ENCODE measurements around the gene CCDC51.
"Not testable (repeated sequence)": the region's sequence is repeated elsewhere in the genome, so short reads cannot be mapped to it uniquely, and the experiment has no call there.

CCDC51 gene

DNA sequence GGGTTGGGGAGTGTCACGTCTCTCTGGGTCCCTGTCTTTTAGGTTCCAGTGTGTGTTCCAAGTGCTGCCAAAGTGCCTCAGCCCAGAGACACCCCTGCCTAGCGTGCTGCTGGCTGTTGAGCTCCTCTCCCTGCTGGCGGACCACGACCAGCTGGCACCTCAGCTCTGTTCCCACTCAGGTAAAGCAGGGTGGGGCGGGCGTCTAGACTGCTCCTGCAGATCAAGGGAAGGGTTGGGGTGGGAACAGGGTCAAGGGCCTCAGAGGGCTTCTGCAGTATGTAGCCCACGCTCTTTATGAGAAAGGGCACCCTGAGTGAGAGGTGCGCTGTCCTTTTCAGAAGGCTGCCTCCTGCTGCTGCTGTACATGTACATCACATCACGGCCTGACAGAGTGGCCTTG lies 23.8 kb upstream of the CCDC51 start:
- CTCF ChIA-PET: interaction anchor here (0.8 to 12.0 kb wide), 10 partner anchors 10 to 199 kb away, joined by 3 to 106 read pairs (median 5); partner anchors contain the start of genes CELSR3, SLC26A6 and UCN2
- TF ChIP-seq, protein P1, sequence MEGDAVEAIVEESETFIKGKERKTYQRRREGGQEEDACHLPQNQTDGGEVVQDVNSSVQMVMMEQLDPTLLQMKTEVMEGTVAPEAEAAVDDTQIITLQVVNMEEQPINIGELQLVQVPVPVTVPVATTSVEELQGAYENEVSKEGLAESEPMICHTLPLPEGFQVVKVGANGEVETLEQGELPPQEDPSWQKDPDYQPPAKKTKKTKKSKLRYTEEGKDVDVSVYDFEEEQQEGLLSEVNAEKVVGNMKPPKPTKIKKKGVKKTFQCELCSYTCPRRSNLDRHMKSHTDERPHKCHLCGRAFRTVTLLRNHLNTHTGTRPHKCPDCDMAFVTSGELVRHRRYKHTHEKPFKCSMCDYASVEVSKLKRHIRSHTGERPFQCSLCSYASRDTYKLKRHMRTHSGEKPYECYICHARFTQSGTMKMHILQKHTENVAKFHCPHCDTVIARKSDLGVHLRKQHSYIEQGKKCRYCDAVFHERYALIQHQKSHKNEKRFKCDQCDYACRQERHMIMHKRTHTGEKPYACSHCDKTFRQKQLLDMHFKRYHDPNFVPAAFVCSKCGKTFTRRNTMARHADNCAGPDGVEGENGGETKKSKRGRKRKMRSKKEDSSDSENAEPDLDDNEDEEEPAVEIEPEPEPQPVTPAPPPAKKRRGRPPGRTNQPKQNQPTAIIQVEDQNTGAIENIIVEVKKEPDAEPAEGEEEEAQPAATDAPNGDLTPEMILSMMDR (IDR thresholded peaks at IDR 0.05; ENCODE audit: insufficient read depth, low read length, missing control alignments): no peak
- POLR2A ChIA-PET: interaction anchor here (1.2 kb wide), 1 partner anchor 17 kb away, joined by 3 read pairs; the partner anchor contains the start of gene ATRIP
- no peak overlapping the region for H3K4me3 ChIP-seq (ENCODE audit: low read depth, low read length)
- DNase-seq (ENCODE audit: low read depth, low spot score): no peak

- H3K4me3 ChIP-seq (ENCODE audit: low read depth, low read length); DNase-seq (ENCODE audit: low read depth, low spot score); POLR2A ChIA-PET: not testable (repeated sequence)
- CTCF ChIA-PET: interaction anchor here (1.2 to 12.0 kb wide), 3 partner anchors 12 to 85 kb away, joined by 3 to 106 read pairs (median 3); no protein-coding TSS in a partner anchor
These were observed 21.8 kb upstream of the CCDC51 start for GRCh38 chr3:48461767-48462166.

- H3K4me3 ChIP-seq (ENCODE audit: low read depth, low read length): no peak overlapping the region
- POLR2A ChIA-PET: no interaction called here
- DNase-seq (ENCODE audit: low read depth, low spot score): no peak
- CTCF ChIA-PET: interaction anchor here (1.9 to 12.0 kb wide), 3 partner anchors 21 to 86 kb away, joined by 5 to 106 read pairs (median 6); partner anchors contain the start of genes CCDC51 and TMA7
- TF ChIP-seq, protein P1 (IDR thresholded peaks at IDR 0.05; ENCODE audit: insufficient read depth, low read length, missing control alignments): no peak
These were observed 20.6 kb upstream of the CCDC51 start for GRCh38 chr3:48460517-48460902.

DNA sequence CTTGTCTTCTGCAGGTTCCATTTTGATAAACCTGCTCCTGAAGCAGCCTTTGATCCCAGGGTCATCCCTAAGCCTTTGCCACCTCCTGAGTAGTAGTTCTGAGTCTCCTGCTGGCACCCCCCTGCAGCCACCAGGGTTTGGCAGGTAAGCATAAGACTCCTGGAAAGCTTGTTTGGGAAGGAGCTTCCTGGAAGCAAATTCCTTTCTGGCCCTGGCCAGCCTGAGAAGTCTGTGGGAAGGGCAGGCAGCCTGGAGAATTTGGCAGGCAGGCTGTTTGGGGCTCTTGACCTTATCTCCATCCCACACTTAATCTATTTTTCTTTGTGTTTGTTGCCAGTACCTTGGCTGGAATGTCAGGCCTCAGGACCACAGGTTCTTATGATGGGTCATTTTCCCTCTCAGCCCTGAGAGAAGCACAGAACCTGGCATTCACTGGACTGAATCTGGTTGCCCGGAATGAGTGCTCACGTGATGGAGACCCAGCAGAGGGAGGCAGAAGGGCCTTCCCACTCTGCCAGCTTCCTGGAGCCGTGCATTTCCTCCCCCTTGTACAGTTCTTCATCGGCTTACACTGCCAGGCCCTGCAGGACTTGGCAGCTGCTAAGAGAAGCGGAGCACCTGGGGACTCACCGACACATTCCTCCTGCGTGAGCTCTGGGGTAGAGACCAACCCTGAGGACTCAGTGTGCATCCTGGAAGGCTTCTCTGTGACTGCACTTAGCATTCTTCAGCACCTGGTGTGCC lies 20.0 kb upstream of the CCDC51 start:
- TF ChIP-seq, protein P1 (IDR thresholded peaks at IDR 0.05; ENCODE audit: insufficient read depth, low read length, missing control alignments): no peak
- CTCF ChIA-PET: interaction anchor here (1.9 to 12.0 kb wide), 4 partner anchors 14 to 87 kb away, joined by 5 to 106 read pairs (median 8); partner anchors contain the start of genes CCDC51 and TMA7
- DNase-seq (ENCODE audit: low read depth, low spot score): no peak
- POLR2A ChIA-PET: no interaction called here
- no peak overlapping the region for H3K4me3 ChIP-seq (ENCODE audit: low read depth, low read length)

GRCh38 chr3:48459331-48459730 lies 19.4 kb upstream of the CCDC51 start:
- CTCF ChIA-PET: interaction anchor here (1.9 to 12.0 kb wide), 4 partner anchors 14 to 87 kb away, joined by 5 to 106 read pairs (median 8); partner anchors contain the start of genes CCDC51 and TMA7
- no peak for DNase-seq (ENCODE audit: low read depth, low spot score)
- POLR2A ChIA-PET: no interaction called here
- H3K4me3 ChIP-seq (ENCODE audit: low read depth, low read length): no peak overlapping the region
- TF ChIP-seq, protein P1 (IDR thresholded peaks at IDR 0.05; ENCODE audit: insufficient read depth, low read length, missing control alignments): no peak

DNA sequence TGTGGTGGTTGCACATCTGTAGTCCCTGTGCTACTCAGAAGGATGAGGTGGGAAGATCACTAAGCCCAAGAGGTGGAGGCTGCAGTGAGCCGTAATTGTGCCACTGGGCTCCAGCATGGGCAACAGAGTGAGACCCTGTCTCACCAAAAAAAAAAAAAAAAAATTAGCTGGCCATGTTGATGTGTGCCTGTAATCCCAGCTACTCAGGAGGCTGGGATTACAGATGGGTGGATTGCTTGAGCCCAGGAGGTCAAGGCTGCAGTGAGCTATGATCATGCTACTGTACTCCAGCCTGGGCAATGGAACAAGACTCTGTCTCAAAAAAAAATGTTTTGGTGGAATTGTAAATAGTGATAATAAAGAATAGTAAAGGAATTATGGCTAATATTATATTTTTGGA lies 16.5 kb upstream of the CCDC51 start:
- CTCF ChIA-PET: interaction anchor here (5.6 kb wide), 1 partner anchor 20 kb away, joined by 32 read pairs; no protein-coding TSS in a partner anchor
- H3K4me3 ChIP-seq (ENCODE audit: low read depth, low read length): no peak overlapping the region
- no peak for DNase-seq (ENCODE audit: low read depth, low spot score)
- POLR2A ChIA-PET: no interaction called here
- TF ChIP-seq, protein P1 (IDR thresholded peaks at IDR 0.05; ENCODE audit: insufficient read depth, low read length, missing control alignments): no peak
